ENCODE results near the gene HMGCL. TPM values are rescaled to one million over a fixed set of nuclear protein-coding genes. Genes with fewer than 3 reads are reported as not detected.

The HMGCL gene
- total and polyA plus RNA-seq, 2 of the 13 experiments (the other 11 are each of a cell fraction or from before 2014, with no cell fraction given), result 21.3 to 41.4 TPM

GRCh38 chr1:23809751-23810171, 15.5 kb downstream of the HMGCL start (continued):
- TF ChIP-seq FOXO1 (CRISPR knock-in tag; IDR thresholded peaks at IDR 0.05), result no peak; the same call in 1 of the 2 replicates
- TF ChIP-seq XRCC5 (optimal IDR thresholded peaks at IDR 0.05; ENCODE audit: low read length), result peak; percentile 84
- no peak for TF ChIP-seq ZNF724P (CRISPR knock-in tag; IDR thresholded peaks at IDR 0.05; ENCODE audit: borderline replicate concordance)
- TF ChIP-seq ZNF567 (CRISPR knock-in tag; IDR thresholded peaks at IDR 0.05; ENCODE audit: borderline replicate concordance), result no peak
- no peak for TF ChIP-seq ZNF709 (CRISPR knock-in tag; IDR thresholded peaks at IDR 0.05)
- peak; percentile 24; the same call in 1 of the 2 replicates for TF ChIP-seq ETV5 (CRISPR knock-in tag; IDR thresholded peaks at IDR 0.05; ENCODE audit: borderline replicate concordance)
- TF ChIP-seq BRCA1 (CRISPR knock-in tag; IDR thresholded peaks at IDR 0.05), result no peak
- TF ChIP-seq ZBTB3 (CRISPR knock-in tag; IDR thresholded peaks at IDR 0.05; ENCODE audit: borderline replicate concordance, low read depth), result no peak
- TF ChIP-seq STAG1 (CRISPR knock-in tag; IDR thresholded peaks at IDR 0.05), result peak; percentile 81
- TF ChIP-seq SKI (IDR thresholded peaks at IDR 0.05; ENCODE audit: partially characterized antibody), result peak; percentile 45
- TF ChIP-seq MYPOP (CRISPR knock-in tag; IDR thresholded peaks at IDR 0.05), result no peak
- no peak for TF ChIP-seq ATF7-NPFF (CRISPR knock-in tag; IDR thresholded peaks at IDR 0.05; ENCODE audit: low read depth)
- TF ChIP-seq KAT8 (CRISPR knock-in tag; IDR thresholded peaks at IDR 0.05), result peak; percentile 68
- no peak for TF ChIP-seq ZNF292 (CRISPR knock-in tag; IDR thresholded peaks at IDR 0.05; ENCODE audit: borderline replicate concordance, low read depth)
- TF ChIP-seq ZNF232 (CRISPR knock-in tag; IDR thresholded peaks at IDR 0.05; ENCODE audit: borderline replicate concordance), result no peak
- TF ChIP-seq TCF7 (IDR thresholded peaks at IDR 0.05; ENCODE audit: low read depth), result peak; percentile 95
- no peak for TF ChIP-seq LRRFIP1 (CRISPR knock-in tag; conservative IDR thresholded peaks at IDR 0.05)
- no peak for TF ChIP-seq PRDM10 (CRISPR knock-in tag; IDR thresholded peaks at IDR 0.05; ENCODE audit: low read depth)
- no peak for TF ChIP-seq AKAP8 (CRISPR knock-in tag; IDR thresholded peaks at IDR 0.05)
- peak; percentile 94 for TF ChIP-seq ATF2 (CRISPR knock-in tag; IDR thresholded peaks at IDR 0.05)
- peak; percentile 70; the same call in 1 of the 2 replicates for TF ChIP-seq YEATS2 (CRISPR knock-in tag; IDR thresholded peaks at IDR 0.05; ENCODE audit: borderline replicate concordance)
- no peak for TF ChIP-seq DBP (CRISPR knock-in tag; IDR thresholded peaks at IDR 0.05; ENCODE audit: not compliant biosample characterization)
